ENCODE measurements around the gene USP2. TPM values are rescaled to one million over a fixed set of nuclear protein-coding genes. Genes with fewer than 3 reads are reported as not detected.

The USP2 gene
- total and polyA plus RNA-seq, 2 of the 8 experiments (the other 6 are each of a cell fraction or from before 2014, with no cell fraction given): 2.2 to 6.9 TPM

- TF ChIP-seq ATF2 (IDR thresholded peaks at IDR 0.05; ENCODE audit: low read length): no peak
- TF ChIP-seq EZH2 (IDR thresholded peaks at IDR 0.05; ENCODE audit: low read depth, low read length, severe bottlenecking): no peak
- no peak for TF ChIP-seq EP300 (IDR thresholded peaks at IDR 0.05; ENCODE audit: borderline replicate concordance in 1 of 2, low read depth in 2 of 2, low read length in 2 of 2)
- no peak for TF ChIP-seq NRF1 (IDR thresholded peaks at IDR 0.05; ENCODE audit: low read depth, low read length)
- no peak for TF ChIP-seq CEBPB (IDR thresholded peaks at IDR 0.05; ENCODE audit: low read depth, low read length)
- TF ChIP-seq BACH1 (IDR thresholded peaks at IDR 0.05; ENCODE audit: low read length): no peak
- no peak for TF ChIP-seq USF2 (IDR thresholded peaks at IDR 0.05; ENCODE audit: low read length)
Observed at GRCh38 chr11:119322360-119322739, 59.1 kb downstream of the USP2 start (continued).
